ENCODE data around the gene FOXA3.

FOXA3 gene

DNA sequence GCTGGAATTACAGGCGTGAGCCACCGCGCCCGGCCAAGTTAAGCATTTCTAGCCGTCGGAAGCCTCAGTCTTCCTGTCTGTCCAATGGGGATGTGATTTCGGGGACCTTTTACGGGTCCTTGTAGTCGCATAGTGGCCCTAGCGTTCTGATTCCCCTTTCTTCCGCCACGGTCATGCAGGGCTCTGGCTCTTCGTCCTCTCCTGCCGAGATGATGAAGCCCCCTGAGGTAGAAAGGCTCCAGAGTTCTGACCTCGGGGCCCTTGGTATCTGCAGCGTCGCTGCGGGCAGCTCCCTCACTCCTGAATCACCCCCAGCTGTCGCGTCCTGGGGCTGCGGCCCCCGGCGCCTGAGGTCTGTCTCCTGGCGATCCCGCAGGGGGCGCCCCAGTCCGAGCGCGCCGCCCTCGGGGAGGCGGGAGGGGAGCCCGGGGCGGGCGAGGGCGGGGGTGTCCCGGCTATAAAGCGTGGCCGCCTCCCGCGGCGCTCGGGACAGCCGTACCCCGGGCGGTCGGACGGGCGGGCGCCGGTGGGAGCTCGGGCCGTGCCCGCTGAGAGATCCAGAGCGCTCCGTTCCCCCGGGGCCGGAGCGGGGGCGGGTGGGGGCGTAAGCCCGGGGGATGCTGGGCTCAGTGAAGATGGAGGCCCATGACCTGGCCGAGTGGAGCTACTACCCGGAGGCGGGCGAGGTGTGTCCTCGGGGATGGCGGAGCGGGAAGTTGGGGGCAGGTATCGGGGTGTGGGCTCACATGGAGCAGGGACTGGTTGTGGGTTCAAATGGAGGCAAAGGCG lies at the start of gene FOXA3:
Gene FOXA3, plus strand, starts transcription at position 487 of the 789 bp plus-strand sequence. Its CDS starts 131 bp downstream, at position 618.
- peaks cover 50% of the 10 kb centered on the region for H3K27me3 Mint-ChIP-seq (ENCODE audit: low read depth)
- H3K36me3 Mint-ChIP-seq (ENCODE audit: low read depth): peaks cover 13% of the 10 kb centered on the region
- peak within 1 kb of the TSS; percentile 94 for H3K27ac Mint-ChIP-seq
- peaks cover 19% of the 10 kb centered on the region for H3K4me1 Mint-ChIP-seq (ENCODE audit: low read depth)
- H3K9me3 Mint-ChIP-seq: no peaks in the 10 kb centered on the region
- H3K4me3 Mint-ChIP-seq: peak within 1 kb of the TSS; percentile 96

DNA sequence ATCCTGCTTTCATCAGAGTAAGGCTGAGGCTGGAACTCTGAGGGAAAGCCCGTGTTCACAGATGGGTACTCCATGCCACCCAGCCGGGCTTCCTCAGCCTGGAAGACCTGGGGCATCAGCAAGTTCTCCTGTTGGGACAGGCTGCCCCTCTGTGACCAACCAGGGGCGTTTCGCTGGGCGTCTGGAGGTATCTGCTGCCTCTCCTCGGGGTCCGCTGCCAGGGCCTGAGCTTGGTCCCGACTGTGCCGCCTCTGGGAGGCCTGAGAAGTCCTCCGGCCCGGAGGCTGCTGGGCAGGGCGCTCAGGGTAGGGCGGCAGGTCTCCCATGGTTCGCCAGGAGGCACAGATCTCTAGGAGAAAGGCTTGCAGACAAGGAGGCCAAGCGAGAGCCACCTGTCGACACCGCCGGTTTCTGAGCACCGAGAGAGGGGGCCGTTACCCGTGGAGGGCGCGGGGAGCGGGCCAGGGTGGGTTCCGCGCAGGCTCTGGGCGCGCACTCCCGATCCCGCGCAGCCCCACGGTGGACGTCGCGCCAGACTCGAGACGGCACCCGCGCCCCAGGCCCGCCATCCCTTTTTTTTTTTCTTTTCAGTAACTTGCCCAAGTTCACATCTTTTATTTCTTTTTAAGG lies 49.2 kb upstream of the FOXA3 start, which contains the start of gene RSPH6A:
Gene RSPH6A, minus strand, starts transcription at position 458 of the 630 bp plus-strand sequence. Its CDS starts 132 bp downstream, at position 326.
- H3K4me1 Mint-ChIP-seq (ENCODE audit: low read depth): peaks cover 7% of the 10 kb centered on the region
- H3K4me3 Mint-ChIP-seq: no peak within 1 kb of the TSS
- H3K36me3 Mint-ChIP-seq (ENCODE audit: low read depth): peaks cover 2% of the 10 kb centered on the region
- H3K27me3 Mint-ChIP-seq (ENCODE audit: low read depth): no peaks in the 10 kb centered on the region
- no peaks in the 10 kb centered on the region for H3K9me3 Mint-ChIP-seq
- no peak within 1 kb of the TSS for H3K27ac Mint-ChIP-seq

DNA sequence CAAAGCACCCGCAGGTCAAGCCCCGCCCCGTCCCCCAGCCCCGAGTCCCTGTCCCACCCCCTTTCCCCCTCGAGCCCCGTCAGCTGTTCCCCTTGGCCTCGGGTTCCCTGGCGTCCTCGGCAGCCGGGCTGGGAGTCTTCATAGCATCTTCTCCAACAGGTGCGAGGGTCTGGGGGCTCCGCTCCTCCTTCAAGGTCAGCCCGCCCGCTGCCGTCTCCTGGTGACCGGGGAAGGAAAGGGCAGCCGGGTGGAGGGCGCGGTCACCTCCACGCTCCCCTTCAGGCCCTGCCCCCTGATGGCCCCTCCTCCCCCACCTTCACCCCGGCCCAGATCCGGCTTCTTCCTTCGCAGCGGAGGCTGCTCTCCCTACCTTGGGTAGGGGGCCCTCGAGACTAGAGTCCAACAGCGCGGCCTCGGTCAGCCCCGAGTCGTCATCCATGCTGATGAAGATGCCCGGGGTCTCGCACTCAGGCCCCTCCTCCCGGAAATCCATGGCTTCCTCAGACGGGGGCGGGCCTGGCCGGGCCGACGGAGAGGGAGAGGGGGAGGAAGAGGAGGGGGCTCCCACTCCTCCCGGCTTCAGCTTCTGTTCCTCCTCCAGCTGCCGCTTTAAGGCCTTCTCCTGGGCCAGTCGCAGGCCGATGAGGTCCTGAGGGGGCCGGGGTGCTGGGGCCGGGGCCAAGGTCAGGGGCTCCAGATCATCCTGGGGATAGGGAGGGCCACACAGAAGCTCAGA lies 48.5 kb upstream of the FOXA3 start:
- Mint-ChIP-seq H3K27ac (no peak overlapping the region), H3K4me3 (no peak overlapping the region), H3K4me1 (ENCODE audit: low read depth) (peaks cover 2% of the 10 kb centered on the region), H3K9me3 (no peaks in the 10 kb centered on the region), H3K27me3 (ENCODE audit: low read depth) (no peaks in the 10 kb centered on the region), H3K36me3 (ENCODE audit: low read depth) (peaks cover 2% of the 10 kb centered on the region)

DNA sequence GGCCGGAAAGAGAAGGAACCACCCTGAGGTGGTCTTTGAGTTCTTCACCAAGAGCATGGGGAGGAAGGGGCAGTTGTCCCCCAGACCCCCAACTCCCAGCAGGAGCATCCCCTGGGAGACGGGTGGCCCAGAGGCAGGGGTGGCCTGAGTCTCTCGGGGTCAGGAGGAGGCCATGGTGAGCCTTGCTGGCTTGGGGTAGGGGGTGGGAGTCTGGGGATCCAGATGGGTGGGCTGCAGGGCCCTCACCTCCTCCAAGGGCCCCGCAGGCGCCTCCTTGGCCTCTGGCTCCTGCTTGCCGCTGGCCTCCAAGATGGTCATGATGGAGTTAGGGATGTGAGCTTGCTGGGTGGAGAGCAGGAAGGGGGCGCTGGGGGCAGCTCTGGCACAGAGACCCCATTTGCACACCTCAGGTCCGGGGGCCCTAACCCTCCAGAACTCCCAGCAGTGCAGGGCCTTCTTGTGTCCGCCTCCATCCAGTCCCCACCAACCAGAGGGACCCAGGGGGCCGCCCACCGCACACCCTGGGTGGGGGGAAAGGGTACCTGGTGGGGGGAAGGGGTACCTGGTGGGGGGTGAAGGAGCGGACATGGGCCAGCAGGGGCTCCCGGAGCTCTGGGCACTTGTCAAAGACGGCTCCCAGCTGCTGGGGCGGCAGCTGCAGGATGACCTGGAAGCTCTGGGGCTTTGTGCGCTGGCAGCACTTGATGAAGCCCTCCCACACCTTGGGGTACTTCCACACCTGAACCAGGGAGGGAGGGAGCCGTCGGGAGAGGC lies 47.7 kb upstream of the FOXA3 start:
- H3K4me3 Mint-ChIP-seq: no peak overlapping the region
- H3K27ac Mint-ChIP-seq: no peak overlapping the region
- H3K36me3 Mint-ChIP-seq (ENCODE audit: low read depth): peaks cover 5% of the 10 kb centered on the region
- peaks cover 2% of the 10 kb centered on the region for H3K4me1 Mint-ChIP-seq (ENCODE audit: low read depth)
- H3K9me3 Mint-ChIP-seq: no peaks in the 10 kb centered on the region
- no peaks in the 10 kb centered on the region for H3K27me3 Mint-ChIP-seq (ENCODE audit: low read depth)

DNA sequence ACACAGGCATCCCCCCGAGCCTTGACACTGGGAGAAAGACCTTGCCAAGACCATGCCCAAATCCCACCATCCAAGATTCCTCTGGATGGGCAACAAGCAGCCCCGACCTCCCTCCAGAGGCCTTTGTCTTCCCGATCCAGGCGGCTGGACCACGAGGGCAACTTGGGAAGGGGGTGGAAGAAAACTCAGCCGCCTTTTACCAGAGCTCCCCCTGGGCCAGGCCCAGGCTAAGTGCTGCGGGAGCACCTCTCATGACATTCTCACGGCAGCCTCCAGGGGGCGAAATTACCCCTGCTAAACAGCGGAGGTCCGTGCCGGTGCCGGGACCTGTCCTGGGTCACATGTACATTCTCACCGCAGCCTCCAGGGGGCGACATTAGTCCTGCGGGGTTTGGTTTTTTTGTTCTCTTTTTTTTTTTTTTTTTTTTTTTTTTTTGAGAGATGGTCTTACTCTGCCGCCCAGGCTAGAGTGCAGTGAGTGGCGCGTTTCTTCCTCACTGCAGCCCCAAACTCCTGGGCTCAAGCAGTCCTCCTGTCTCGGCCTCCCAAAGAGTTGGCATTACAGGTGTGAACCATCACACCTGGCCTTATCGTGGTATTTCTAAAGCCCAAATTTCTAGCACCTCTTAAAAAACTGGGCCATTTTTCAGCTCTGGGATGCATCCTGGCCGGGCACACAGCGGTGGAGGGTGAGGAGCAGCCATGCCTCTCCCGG lies 47.0 kb upstream of the FOXA3 start:
- Mint-ChIP-seq H3K36me3 (ENCODE audit: low read depth) (peaks cover 5% of the 10 kb centered on the region), H3K27me3 (ENCODE audit: low read depth) (no peaks in the 10 kb centered on the region), H3K4me1 (ENCODE audit: low read depth) (peaks cover 2% of the 10 kb centered on the region), H3K4me3 (no peak overlapping the region), H3K27ac (no peak overlapping the region), H3K9me3 (no peaks in the 10 kb centered on the region)

DNA sequence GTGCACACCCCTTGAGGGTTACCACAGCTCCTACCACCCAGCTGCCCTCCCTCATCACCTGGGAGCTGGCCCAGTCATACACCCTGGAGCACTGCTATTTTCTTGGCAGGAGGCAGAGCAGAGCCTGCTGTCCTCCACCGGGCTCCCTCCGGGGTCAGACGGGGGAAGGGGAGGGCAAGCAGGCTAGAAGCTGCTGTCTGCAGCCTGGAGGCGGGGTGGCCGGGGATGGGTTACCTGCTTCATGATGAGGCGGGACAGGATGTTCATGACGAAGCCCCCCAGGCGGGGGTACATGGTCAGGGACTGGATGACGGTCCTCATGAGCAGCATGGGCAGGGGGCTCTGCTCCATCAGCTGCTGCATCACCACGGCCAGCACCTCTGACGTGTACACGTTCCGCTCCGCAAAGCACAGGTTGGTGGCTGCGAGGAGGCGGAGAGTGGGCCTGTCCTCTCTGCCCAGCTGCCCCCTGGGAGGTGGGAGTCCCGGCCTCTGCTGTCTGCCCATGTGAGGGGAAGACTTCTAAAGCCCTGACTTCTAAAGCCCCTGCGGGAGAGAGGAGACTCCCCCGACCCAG lies 46.3 kb upstream of the FOXA3 start:
- H3K4me1 Mint-ChIP-seq (ENCODE audit: low read depth): peaks cover 2% of the 10 kb centered on the region
- H3K4me3 Mint-ChIP-seq: no peak overlapping the region
- no peak overlapping the region for H3K27ac Mint-ChIP-seq
- H3K9me3 Mint-ChIP-seq: no peaks in the 10 kb centered on the region
- H3K27me3 Mint-ChIP-seq (ENCODE audit: low read depth): no peaks in the 10 kb centered on the region
- H3K36me3 Mint-ChIP-seq (ENCODE audit: low read depth): peaks cover 5% of the 10 kb centered on the region

DNA sequence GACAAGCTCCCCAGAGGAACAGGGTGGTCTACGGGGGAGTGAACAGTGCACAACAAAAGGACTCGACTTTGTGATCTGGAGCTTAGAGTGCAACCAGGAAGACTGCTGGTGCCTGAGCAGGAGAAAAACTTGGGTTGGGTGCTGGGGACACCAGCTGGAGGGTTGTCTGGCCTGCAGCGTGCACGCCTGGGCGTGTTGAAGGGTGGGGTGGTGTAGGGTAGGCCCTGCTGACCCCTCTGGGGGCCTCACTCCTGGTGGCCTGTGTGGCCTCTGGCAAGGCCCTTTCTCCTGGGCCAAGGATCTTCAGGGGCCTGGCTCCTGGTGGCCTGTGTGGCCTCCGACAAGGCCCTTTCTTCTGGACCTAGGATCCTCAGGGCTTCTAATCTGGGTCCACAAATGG lies 44.4 kb upstream of the FOXA3 start:
- H3K4me3 Mint-ChIP-seq: no peak overlapping the region
- H3K4me1 Mint-ChIP-seq (ENCODE audit: low read depth): peaks cover 2% of the 10 kb centered on the region
- H3K27me3 Mint-ChIP-seq (ENCODE audit: low read depth): no peaks in the 10 kb centered on the region
- peaks cover 16% of the 10 kb centered on the region for H3K36me3 Mint-ChIP-seq (ENCODE audit: low read depth)
- H3K27ac Mint-ChIP-seq: no peak overlapping the region
- no peaks in the 10 kb centered on the region for H3K9me3 Mint-ChIP-seq

DNA sequence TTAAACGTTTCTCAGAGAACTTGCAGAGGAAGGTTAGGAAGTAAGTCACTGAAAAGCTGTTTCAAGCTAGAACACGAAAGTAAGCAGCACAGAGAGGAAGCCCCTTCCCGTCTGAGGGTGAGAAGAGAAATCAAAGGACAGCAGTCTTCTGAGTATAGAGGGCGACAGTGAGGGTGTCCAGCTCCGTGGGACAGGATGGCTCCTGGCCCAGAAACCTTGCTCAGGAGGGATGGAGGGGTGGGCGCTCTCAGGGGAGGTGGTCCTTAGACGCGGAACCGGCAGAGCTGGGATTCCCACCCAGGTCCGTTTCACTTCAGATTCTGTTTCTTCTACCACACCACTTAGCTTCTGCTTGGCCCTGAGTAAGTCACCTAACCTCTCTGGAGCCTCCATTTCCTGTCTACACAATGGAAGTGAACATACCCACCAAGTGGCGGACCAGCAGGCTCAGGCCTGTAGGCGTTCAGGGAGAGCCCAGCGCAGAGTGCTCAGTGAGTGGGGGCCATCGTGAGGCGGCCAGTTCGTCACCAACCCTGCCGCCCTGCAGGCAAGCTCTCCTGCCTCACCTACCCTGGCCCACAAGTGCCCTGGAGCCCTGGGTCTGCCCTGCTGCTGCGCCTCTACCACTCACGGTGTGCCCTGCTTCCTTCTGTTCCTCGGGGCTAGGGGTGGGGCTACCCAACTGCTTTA lies 43.6 kb upstream of the FOXA3 start:
- Mint-ChIP-seq H3K36me3 (ENCODE audit: low read depth) (peaks cover 18% of the 10 kb centered on the region), H3K27ac (no peak overlapping the region), H3K4me3 (no peak overlapping the region), H3K27me3 (ENCODE audit: low read depth) (no peaks in the 10 kb centered on the region), H3K4me1 (ENCODE audit: low read depth) (peaks cover 2% of the 10 kb centered on the region), H3K9me3 (no peaks in the 10 kb centered on the region)

DNA sequence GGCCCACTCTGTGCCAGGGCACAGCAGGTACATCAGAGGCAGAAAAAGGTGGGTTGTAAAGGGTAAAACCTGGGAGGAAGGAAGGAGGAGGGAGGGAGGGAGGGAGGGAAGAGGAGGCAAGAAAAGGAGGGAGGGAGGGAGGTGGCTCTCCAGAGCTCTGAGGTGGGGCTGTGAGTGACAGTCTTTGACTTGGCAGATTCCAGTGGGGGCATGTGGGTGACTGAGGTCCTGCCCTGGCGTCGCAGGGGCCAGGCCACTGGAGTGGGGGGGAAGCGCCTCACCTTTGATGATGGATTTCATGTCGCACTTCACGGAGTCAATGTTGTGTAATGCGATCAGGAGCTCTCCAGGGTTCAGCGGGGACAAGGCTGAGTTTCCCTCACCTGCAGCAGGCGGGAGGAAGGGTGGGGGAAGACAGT lies 43.0 kb upstream of the FOXA3 start:
- Mint-ChIP-seq H3K36me3 (ENCODE audit: low read depth) (peaks cover 20% of the 10 kb centered on the region), H3K27me3 (ENCODE audit: low read depth) (no peaks in the 10 kb centered on the region), H3K9me3 (no peaks in the 10 kb centered on the region), H3K4me1 (ENCODE audit: low read depth) (peaks cover 2% of the 10 kb centered on the region), H3K4me3 (no peak overlapping the region), H3K27ac (no peak overlapping the region)

DNA sequence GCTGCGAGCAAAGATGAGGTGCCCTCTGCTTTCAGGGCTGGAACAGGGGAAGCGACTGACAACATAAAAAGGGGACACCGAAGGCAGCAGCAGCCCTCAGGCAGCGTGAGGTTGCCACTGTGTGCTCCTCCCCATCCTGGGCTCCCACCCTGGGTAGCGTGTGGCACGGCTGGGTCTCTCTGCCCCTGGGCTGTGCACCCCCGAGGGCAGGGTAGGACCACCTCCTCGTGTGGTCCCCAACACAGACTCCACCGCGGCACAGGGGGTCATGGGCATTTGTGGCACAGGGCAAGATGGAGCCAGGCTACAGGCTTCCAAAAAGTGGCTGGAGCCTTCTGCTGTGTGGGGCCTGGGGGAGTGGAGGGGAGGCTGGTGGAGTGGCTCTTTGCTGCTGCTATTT lies 42.6 kb upstream of the FOXA3 start:
- Mint-ChIP-seq H3K4me3 (no peak overlapping the region), H3K9me3 (no peaks in the 10 kb centered on the region), H3K27ac (no peak overlapping the region), H3K27me3 (ENCODE audit: low read depth) (no peaks in the 10 kb centered on the region), H3K4me1 (ENCODE audit: low read depth) (peaks cover 2% of the 10 kb centered on the region), H3K36me3 (ENCODE audit: low read depth) (peaks cover 20% of the 10 kb centered on the region)

DNA sequence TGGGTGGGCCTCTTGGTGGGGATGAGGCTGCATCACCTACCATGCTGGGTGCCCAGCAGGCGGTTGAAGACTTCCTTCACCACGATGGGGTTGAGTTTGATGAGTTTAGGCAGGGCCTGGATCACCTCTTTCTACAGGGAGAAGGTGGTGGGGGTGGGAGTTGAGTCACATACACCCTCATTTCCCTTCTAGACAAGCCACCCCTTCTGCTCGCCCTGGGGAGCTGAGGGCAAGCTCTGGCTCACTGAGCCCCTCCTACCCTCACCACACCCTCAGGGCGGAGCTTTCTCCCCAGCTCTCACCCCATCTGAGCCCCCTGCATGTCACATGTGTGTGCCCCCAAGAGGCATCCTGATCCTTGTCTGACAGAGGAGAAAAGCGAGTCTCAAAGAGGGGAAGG lies 41.4 kb upstream of the FOXA3 start:
- Mint-ChIP-seq H3K27ac (no peak overlapping the region), H3K27me3 (ENCODE audit: low read depth) (no peaks in the 10 kb centered on the region), H3K4me3 (no peak overlapping the region), H3K36me3 (ENCODE audit: low read depth) (peaks cover 22% of the 10 kb centered on the region), H3K9me3 (no peaks in the 10 kb centered on the region), H3K4me1 (ENCODE audit: low read depth) (no peaks in the 10 kb centered on the region)

DNA sequence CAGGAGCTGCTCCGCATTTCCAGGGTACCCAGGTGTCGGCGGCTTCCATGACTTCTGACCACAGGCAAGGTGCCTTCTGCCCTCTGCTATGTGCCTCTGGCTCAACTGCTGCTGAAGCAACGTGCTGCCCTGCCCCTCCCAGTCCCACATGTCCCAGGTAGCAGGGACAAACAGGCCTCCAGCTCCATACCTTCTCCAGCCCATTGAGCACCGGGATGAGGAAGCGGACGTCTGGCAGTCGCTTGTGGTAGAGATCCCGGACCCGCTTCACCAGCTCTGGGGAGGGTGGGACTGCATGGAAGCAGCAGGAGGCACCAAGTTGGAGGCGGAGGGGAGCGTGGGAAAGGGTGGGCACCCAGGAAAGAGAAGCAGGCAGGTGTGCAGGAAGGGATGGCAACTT lies 40.9 kb upstream of the FOXA3 start:
- Mint-ChIP-seq H3K27ac (no peak overlapping the region), H3K27me3 (ENCODE audit: low read depth) (no peaks in the 10 kb centered on the region), H3K36me3 (ENCODE audit: low read depth) (peaks cover 25% of the 10 kb centered on the region), H3K4me1 (ENCODE audit: low read depth) (no peaks in the 10 kb centered on the region), H3K9me3 (no peaks in the 10 kb centered on the region), H3K4me3 (no peak overlapping the region)

DNA sequence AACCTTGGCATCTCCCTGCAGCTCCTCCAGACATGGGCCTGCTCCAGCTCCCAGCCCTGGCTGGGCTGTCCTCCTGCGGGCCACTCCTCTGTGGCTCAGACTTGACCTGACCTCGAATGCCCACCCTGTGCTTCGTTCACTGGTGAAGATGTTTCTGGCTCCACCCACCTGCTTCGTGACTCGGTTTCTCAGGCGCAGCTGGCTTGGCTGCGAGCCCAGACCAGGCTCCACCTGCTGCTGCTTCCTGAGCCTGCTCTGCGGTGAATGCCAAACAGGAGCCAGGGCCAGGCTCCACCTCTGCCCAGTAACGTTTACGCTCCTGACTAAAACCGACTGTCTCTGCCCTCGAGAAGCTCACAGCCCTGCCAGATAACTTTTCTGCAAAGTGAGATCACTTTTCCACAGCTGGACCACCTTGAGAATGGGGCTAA lies 40.1 kb upstream of the FOXA3 start:
- Mint-ChIP-seq H3K27ac (no peak overlapping the region), H3K4me1 (ENCODE audit: low read depth) (no peaks in the 10 kb centered on the region), H3K4me3 (no peak overlapping the region), H3K27me3 (ENCODE audit: low read depth) (no peaks in the 10 kb centered on the region), H3K9me3 (no peaks in the 10 kb centered on the region), H3K36me3 (ENCODE audit: low read depth) (peaks cover 31% of the 10 kb centered on the region)

Data from T-helper 1 cell treated with Interleukin-12 subunit alpha and Interleukin-12 subunit beta and Interleukin-4 antibody, amounts not matched to agents 30 μg/mL and 1 μg/mL, for 36 hours (primary cell).